GM12872 (cell line): Measurements from ENCODE around the gene KLHL6.

Experiments used
- CTCF ChIP-seq: IDR thresholded peaks from 3 replicates; pipeline ENCODE4 v1.5.1; 2011; ENCODE audit warnings: low read depth, mild to moderate bottlenecking, low read length, moderate library complexity; ENCODE audit not compliant: insufficient read depth

KLHL6 gene

GRCh38 chr3:183555541-183556081, at the start of gene KLHL6:
TSS of gene KLHL6 (minus strand) at chr3:183555706. CDS start at chr3:183555653, 53 bp downstream.
- TF ChIP-seq CTCF, result no peak

GRCh38 chr3:183597959-183598358, 42.5 kb upstream of the KLHL6 start:
- TF ChIP-seq CTCF, result no peak

GRCh38 chr3:183594636-183595035, 39.1 kb upstream of the KLHL6 start:
- TF ChIP-seq CTCF, result no peak

GRCh38 chr3:183592821-183593220, 37.3 kb upstream of the KLHL6 start:
- no peak for TF ChIP-seq CTCF

- peak; percentile 38; the same call in 2 of the 3 replicates for TF ChIP-seq CTCF
Observed at GRCh38 chr3:183591881-183592521, 36.5 kb upstream of the KLHL6 start.

- TF ChIP-seq CTCF, result no peak
Observed at GRCh38 chr3:183590442-183590841, 34.9 kb upstream of the KLHL6 start.

- no peak for TF ChIP-seq CTCF
Observed at GRCh38 chr3:183587336-183587735, 31.8 kb upstream of the KLHL6 start.
